Fibroblast of the aortic adventitia (primary cell): ENCODE data around the gene SIGLEC9. TPM values are rescaled to one million over a fixed set of nuclear protein-coding genes. Genes with fewer than 3 reads are reported as not detected.
"Not testable (repeated sequence)": the region's sequence is repeated elsewhere in the genome, so short reads cannot be mapped to it uniquely, and the experiment has no call there.

ENCODE experiments used
- DNase-seq: peaks from one replicate; pipeline ENCODE4 v3.0.0-alpha.2; 2010; ENCODE audit warnings: low read depth
- H3K4me3 ChIP-seq: 2 replicates; pipeline ENCODE4 v1.5.1; 2011; ENCODE audit warnings: low read depth, mild to moderate bottlenecking, control low read depth, low read length, moderate library complexity
- CTCF ChIP-seq: IDR thresholded peaks from 2 replicates; pipeline ENCODE4 v1.5.1; 2011; ENCODE audit warnings: mild to moderate bottlenecking, low read length, control low read depth, inconsistent platforms; ENCODE audit not compliant: insufficient read depth
- total RNA-seq: library from RNA; depleted of rRNA; stranded (reverse); fragments of >200 nt; gene quantifications from 2 replicates; pipeline ENCODE4 v1.2.3, GENCODE V29; 2012; ENCODE audit warnings: low replicate concordance

Gene SIGLEC9
- total RNA-seq, 1 donor, result 0.09 TPM

GRCh38 chr19:51142119-51142518 lies 17.4 kb downstream of the SIGLEC9 start, which contains the start of gene SIGLEC7:
Gene SIGLEC7, plus strand, starts transcription at chr19:51142301. Its CDS starts 69 bp downstream, at chr19:51142370.
- no peak for DNase-seq
- TF ChIP-seq CTCF, result no peak
- H3K4me3 ChIP-seq, result no peak within 1 kb of the TSS

- not testable (repeated sequence) for H3K4me3 ChIP-seq, DNase-seq
Observed at GRCh38 chr19:51142809-51143475, 18.2 kb downstream of the SIGLEC9 start.

- no peak for TF ChIP-seq CTCF
- no peak overlapping the region for H3K4me3 ChIP-seq
- DNase-seq, result no peak
Observed at GRCh38 chr19:51143486-51143885, 18.8 kb downstream of the SIGLEC9 start.

- no peak for TF ChIP-seq CTCF
- no peak for DNase-seq
- H3K4me3 ChIP-seq, result no peak overlapping the region
Observed at GRCh38 chr19:51144482-51145045, 19.9 kb downstream of the SIGLEC9 start.

GRCh38 chr19:51145916-51146493 lies 21.3 kb downstream of the SIGLEC9 start:
- DNase-seq, result no peak
- no peak overlapping the region for H3K4me3 ChIP-seq
- no peak for TF ChIP-seq CTCF

GRCh38 chr19:51146751-51147150 lies 22.0 kb downstream of the SIGLEC9 start:
- H3K4me3 ChIP-seq, result no peak overlapping the region
- no peak for TF ChIP-seq CTCF
- DNase-seq, result no peak

GRCh38 chr19:51147663-51148062 lies 23.0 kb downstream of the SIGLEC9 start:
- no peak overlapping the region for H3K4me3 ChIP-seq
- TF ChIP-seq CTCF, result no peak
- DNase-seq, result no peak
